GM12878 (cell line): ENCODE data around the gene HEYL.

ENCODE experiments used
- CBFB ChIP-seq: IDR thresholded peaks from 2 replicates; pipeline ENCODE4 v1.6.1; 2016; ENCODE audit warnings: antibody characterized with exemption, low read depth
- EGR1 ChIP-seq, 2 experiments: IDR thresholded peaks; 1 replicate in 1 of 2; 2 replicates in 1 of 2; pipeline ENCODE4 v1.6.1; 2011 to 2012; ENCODE audit warnings: low read depth in 2 of 2, low read length in 2 of 2, borderline replicate concordance in 1 of 2, mild to moderate bottlenecking in 1 of 2, moderate library complexity in 1 of 2
- JUND ChIP-seq: IDR thresholded peaks from 2 replicates; pipeline ENCODE4 v1.6.1; 2012; ENCODE audit warnings: low read depth, mild to moderate bottlenecking, low read length, improper control_type of control experiment, moderate library complexity
- NRF1 ChIP-seq: conservative IDR thresholded peaks from 2 replicates; pipeline ENCODE4 v1.6.1; 2011; ENCODE audit warnings: mild to moderate bottlenecking, low read depth, low read length, improper control_type of control experiment
- RFX5 ChIP-seq: IDR thresholded peaks from 2 replicates; pipeline ENCODE4 v1.6.1; 2011; ENCODE audit warnings: low read depth, low read length, improper control_type of control experiment
- SMAD5 ChIP-seq: IDR thresholded peaks from 2 replicates; pipeline ENCODE4 v1.6.1; 2016; ENCODE audit warnings: antibody characterized with exemption, low read depth
- SPI1 ChIP-seq: IDR thresholded peaks from 2 replicates; pipeline ENCODE4 v1.6.1; 2011; ENCODE audit warnings: low read depth, mild to moderate bottlenecking, low read length, moderate library complexity, borderline replicate concordance; ENCODE audit not compliant: insufficient read depth
- ZNF274 ChIP-seq: IDR thresholded peaks from one replicate; pipeline ENCODE4 v1.8.0; 2011; ENCODE audit not compliant: insufficient read length, insufficient read depth

DNA sequence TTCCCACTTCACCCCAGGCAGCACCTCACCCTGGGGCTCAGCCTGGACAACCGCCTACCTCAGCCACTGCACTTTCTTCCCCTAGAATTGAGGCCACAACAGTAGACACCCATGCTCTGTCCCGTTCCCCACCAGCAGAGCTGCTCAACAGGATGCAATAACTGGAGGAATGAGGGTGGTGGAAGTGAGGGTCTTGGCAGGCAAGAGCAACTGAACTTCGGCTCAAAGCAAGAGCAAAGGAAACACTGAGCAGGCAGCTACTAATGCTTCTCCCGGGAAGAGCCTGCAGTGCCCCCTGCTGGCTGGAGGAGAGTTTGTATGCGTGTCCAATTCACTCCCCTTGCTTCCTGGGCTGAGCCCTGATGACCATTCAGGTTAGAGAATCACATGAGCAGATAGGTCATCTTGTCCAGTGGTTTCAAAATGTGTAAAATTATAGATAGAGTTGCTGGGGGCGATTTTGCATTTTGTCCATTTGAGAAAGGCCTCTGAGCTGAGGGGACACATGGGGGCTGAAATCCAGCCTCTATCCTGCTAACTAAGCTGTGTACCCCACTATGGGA, 18.6 kb upstream of the HEYL start:
- TF ChIP-seq SMAD5, result no peak
- TF ChIP-seq NRF1, result no peak
- no peak for TF ChIP-seq RFX5
- TF ChIP-seq ZNF274, result no peak
- TF ChIP-seq JUND, result no peak
- no peak; a peak in 1 of 3 replicates for TF ChIP-seq EGR1 (IDR thresholded peaks at IDR 0.05; ENCODE audit: borderline replicate concordance in 1 of 2, low read depth in 2 of 2, low read length in 2 of 2)
- no peak for TF ChIP-seq CBFB
- no peak for TF ChIP-seq SPI1
